Kidney (tissue), 14 donors: Measurements from ENCODE around the gene STYXL1. TPM values are rescaled to one million over a fixed set of nuclear protein-coding genes. Genes with fewer than 3 reads are reported as not detected.

ENCODE experiments used
- DNase-seq, 5 donors: peaks; one replicate each; pipeline ENCODE4 v3.0.0-alpha.2; 2013 to 2020
- FAIRE-seq: peaks from 2 replicates; lab custom pipeline; 2012; peaks lifted over from hg19 to GRCh38; lab: Jason Lieb, UNC
- H3K27ac ChIP-seq, 2 donors: one replicate each; pipeline ENCODE4 v1.7.0; 2013; ENCODE audit warnings: low read depth in 2 of 2, low read length in 2 of 2, inconsistent platforms in 1 of 2
- H3K27me3 ChIP-seq: one replicate; pipeline ENCODE4 v1.7.1; 2013; ENCODE audit warnings: low read length, inconsistent platforms; ENCODE audit not compliant: control insufficient read depth, insufficient read depth
- H3K36me3 ChIP-seq, 3 donors: one replicate each; pipeline versions ENCODE4 v1.7.0 to v1.7.1; 2013; ENCODE audit warnings: low read length in 3 of 3, control low read depth in 1 of 3, inconsistent platforms in 1 of 3; ENCODE audit not compliant: insufficient read depth in 3 of 3, control insufficient read depth in 2 of 3
- H3K4me1 ChIP-seq, 3 donors: one replicate each; pipeline versions ENCODE4 v1.7.0 to v1.7.1; 2013; ENCODE audit warnings: low read length in 3 of 3, inconsistent platforms in 1 of 3, low read depth in 1 of 3; ENCODE audit not compliant: control insufficient read depth in 2 of 3, insufficient read depth in 2 of 3
- H3K4me3 ChIP-seq, 3 donors: one replicate each; pipeline versions ENCODE4 v1.7.0 to v1.8.1; 2013; ENCODE audit warnings: low read length in 3 of 3, control low read depth in 1 of 3, inconsistent platforms in 1 of 3
- H3K9ac ChIP-seq, 3 donors: one replicate each; pipeline versions ENCODE4 v1.7.0 to v1.7.1; 2013; ENCODE audit warnings: low read length in 3 of 3, control low read depth in 1 of 3, inconsistent platforms in 1 of 3
- H3K9me3 ChIP-seq, 3 donors: one replicate each; pipeline versions ENCODE4 v1.7.0 to v1.7.1; 2013; ENCODE audit warnings: low read length in 3 of 3, control low read depth in 1 of 3, inconsistent platforms in 1 of 3; ENCODE audit not compliant: control insufficient read depth in 2 of 3, insufficient read depth in 1 of 3
- CTCF ChIP-seq: IDR thresholded peaks from 3 replicates; pipeline ENCODE4 v1.5.1; 2012; ENCODE audit warnings: mild to moderate bottlenecking, moderate library complexity, borderline replicate concordance; ENCODE audit not compliant: insufficient read depth; ENCODE audit errors: extremely low read depth
- intact Hi-C: fragments of 100-400 bp; cut with DNase I; formaldehyde crosslinking; loops from one replicate; pipeline ENCODE4 v1.11.1; 2022
- polyA plus RNA-seq: library from polyadenylated mRNA; stranded (reverse); fragments of 350-450 nt; fragmentation: Illumina TruSeq; extraction: RNeasy Lipid Tissue Mini Kit (QIAGEN cat#74804); gene quantifications from one replicate; pipeline ENCODE4 v1.2.3, GENCODE V29; 2014; ENCODE audit warnings: low read depth, low replicate concordance; ENCODE audit not compliant: insufficient read depth
- total RNA-seq: library from RNA; stranded (reverse); fragmentation: NEBNext Ultra II Directional; extraction: Animal tissue kit (Norgen Biotek cat#: 25700); gene quantifications from one replicate; pipeline ENCODE4 v1.2.1, GENCODE V29; 2021
- donor health status: control.
- donor health status: control.
- donor health status: control.
- donor health status: control.
- donor health status: control.
- donor health status: DM: yes; HTN: yes; CAD: no.
- donor health status: Normal renal cell carcinoma (clear cell type).

Gene STYXL1
- total and polyA plus RNA-seq, 2 donors from 2014 or later = 29.9 to 55.5 TPM

- Histone ChIP-seq H3K9me3 (no peaks in the 10 kb centered on the region), H3K4me1 (peaks cover 0 to 4% (median 3%) of the 10 kb centered on the region in 3 donors), H3K27me3 (no peaks in the 10 kb centered on the region), H3K4me3 (no peak overlapping the region), H3K27ac (no peak overlapping the region), H3K9ac (no peak overlapping the region), H3K36me3 (peaks cover 2 to 62% (median 25%) of the 10 kb centered on the region in 3 donors)
- TF ChIP-seq CTCF = no peak
- DNase-seq = no peak
- FAIRE-seq = no peak
- intact Hi-C loops = no loop called here
These were observed 17.3 kb upstream of the STYXL1 start for GRCh38 chr7:76065016-76065612.

GRCh38 chr7:76064208-76064970, 16.6 kb upstream of the STYXL1 start:
- Histone ChIP-seq H3K9ac (no peak overlapping the region), H3K4me3 (no peak overlapping the region), H3K27ac (no peak overlapping the region), H3K36me3 (peaks cover 2 to 70% (median 32%) of the 10 kb centered on the region in 3 donors), H3K4me1 (peaks cover 0 to 4% (median 3%) of the 10 kb centered on the region in 3 donors), H3K9me3 (no peaks in the 10 kb centered on the region), H3K27me3 (no peaks in the 10 kb centered on the region)
- no peak for FAIRE-seq
- intact Hi-C loops = no loop called here
- TF ChIP-seq CTCF = no peak
- DNase-seq = peak in 1 of 5 donors; percentile 46

GRCh38 chr7:76063525-76063924, 15.7 kb upstream of the STYXL1 start:
- Histone ChIP-seq H3K4me1 (peaks cover 0 to 4% (median 0%) of the 10 kb centered on the region in 3 donors), H3K9ac (no peak overlapping the region), H3K36me3 (peaks cover 2 to 77% (median 40%) of the 10 kb centered on the region in 3 donors), H3K27ac (no peak overlapping the region), H3K27me3 (no peaks in the 10 kb centered on the region), H3K4me3 (no peak overlapping the region), H3K9me3 (no peaks in the 10 kb centered on the region)
- intact Hi-C loops = no loop called here
- DNase-seq = peak in 1 of 5 donors; percentile 78
- no peak for FAIRE-seq
- TF ChIP-seq CTCF = no peak
